ENCODE measurements around the gene KMT2B. TPM values are rescaled to one million over a fixed set of nuclear protein-coding genes. Genes with fewer than 3 reads are reported as not detected.

KMT2B gene
- total RNA-seq, 1 experiment from 2014 or later = 7.4 TPM

DNA sequence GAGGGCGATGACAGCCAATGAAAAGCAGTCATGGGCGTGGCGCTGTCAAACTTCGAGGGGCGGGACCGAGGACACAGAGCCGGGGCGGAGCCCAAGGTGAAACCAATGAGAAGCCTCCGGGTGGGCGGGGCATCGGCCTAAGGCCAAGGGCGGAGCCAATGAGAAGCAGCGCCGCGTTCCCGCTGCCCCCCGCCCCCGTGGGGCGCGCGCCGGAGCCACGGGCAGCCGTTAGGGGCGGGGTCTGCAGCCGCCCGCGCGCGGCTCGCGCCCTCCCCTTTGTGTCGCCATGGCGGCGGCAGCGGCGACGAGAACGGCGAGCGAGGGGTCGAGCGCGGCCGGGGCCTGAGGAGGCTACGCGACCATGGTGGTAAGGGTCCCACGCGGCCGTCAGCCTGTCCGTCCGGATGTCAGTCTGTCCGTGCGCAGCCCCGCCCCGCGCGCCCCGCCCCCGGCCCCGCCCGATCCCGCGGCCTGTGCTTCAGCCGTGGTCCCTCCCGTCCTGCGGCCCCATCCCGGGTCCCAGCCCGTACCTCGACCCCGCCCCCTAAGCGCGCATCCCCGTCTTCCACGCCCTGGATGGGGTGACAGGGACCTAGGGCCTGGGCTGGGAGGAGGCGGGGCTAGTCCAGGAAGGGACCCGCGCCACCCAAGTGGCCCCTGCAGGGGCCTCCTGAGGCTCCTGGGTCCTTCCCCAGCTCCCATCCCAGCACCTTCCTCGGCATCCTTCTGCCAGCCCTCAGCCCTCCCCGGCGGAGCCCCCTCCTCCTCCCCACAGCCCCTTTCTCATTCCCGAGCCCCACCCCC, 57.7 kb downstream of the KMT2B start, which contains the start of gene ARHGAP33:
Gene ARHGAP33, plus strand, starts transcription at position 267 of the 804 bp plus-strand sequence. Its CDS starts 95 bp downstream, at position 362.
- H3K27me3 ChIP-seq (replicated peaks) = no peaks in the 10 kb centered on the region
- H3K36me3 ChIP-seq = peaks cover 36% of the 10 kb centered on the region
- peak within 1 kb of the TSS; percentile 70 for H3K27ac ChIP-seq
- H3K4me1 ChIP-seq (replicated peaks) = peaks cover 13% of the 10 kb centered on the region
- no peaks in the 10 kb centered on the region for H3K9me3 ChIP-seq (replicated peaks)
- peak; percentile 95 to 99 for DNase-seq (ENCODE audit: low read depth in 1 of 2, low spot score in 2 of 2)
- H3K4me3 ChIP-seq = peak within 1 kb of the TSS; percentile 65

DNA sequence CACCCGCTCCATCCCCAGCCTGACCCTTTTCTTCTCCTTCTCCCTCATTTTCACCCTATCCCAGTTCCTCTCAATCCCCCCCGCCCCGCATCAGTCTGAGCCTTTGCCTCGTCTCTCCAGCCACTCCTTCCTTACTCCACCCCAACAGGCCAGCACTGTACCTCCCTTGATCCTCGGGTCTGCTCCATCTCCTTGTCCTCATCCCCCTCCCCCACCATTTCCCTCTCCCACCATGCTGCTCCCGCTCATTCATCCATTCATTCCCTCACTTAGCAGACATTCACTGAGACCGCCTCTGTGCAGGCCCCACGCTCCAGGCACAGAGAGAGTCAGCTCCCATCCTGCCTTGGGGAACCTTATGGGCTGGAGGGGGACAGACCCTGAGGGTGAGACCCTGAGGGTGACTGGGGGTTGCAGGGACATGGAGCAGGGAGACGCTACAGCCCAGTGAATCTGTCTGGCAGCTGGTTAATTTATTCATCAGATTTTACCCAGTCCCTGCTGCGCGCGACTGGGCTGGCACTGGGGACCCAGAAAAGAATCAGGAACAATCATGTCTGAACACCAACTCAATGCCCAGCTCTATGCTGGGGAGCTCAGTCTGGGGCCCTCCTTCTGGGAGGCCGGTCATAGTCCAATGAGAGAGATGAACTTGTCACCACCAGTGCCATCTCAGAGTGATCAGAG, 58.4 kb downstream of the KMT2B start:
- no peaks in the 10 kb centered on the region for H3K27me3 ChIP-seq (replicated peaks)
- H3K36me3 ChIP-seq = peaks cover 38% of the 10 kb centered on the region
- H3K4me1 ChIP-seq (replicated peaks) = peaks cover 13% of the 10 kb centered on the region
- H3K27ac ChIP-seq = no peak overlapping the region
- peak overlapping the region; percentile 65 for H3K4me3 ChIP-seq
- H3K9me3 ChIP-seq (replicated peaks) = no peaks in the 10 kb centered on the region
- no peak for DNase-seq (ENCODE audit: low read depth in 1 of 2, low spot score in 2 of 2)

DNA sequence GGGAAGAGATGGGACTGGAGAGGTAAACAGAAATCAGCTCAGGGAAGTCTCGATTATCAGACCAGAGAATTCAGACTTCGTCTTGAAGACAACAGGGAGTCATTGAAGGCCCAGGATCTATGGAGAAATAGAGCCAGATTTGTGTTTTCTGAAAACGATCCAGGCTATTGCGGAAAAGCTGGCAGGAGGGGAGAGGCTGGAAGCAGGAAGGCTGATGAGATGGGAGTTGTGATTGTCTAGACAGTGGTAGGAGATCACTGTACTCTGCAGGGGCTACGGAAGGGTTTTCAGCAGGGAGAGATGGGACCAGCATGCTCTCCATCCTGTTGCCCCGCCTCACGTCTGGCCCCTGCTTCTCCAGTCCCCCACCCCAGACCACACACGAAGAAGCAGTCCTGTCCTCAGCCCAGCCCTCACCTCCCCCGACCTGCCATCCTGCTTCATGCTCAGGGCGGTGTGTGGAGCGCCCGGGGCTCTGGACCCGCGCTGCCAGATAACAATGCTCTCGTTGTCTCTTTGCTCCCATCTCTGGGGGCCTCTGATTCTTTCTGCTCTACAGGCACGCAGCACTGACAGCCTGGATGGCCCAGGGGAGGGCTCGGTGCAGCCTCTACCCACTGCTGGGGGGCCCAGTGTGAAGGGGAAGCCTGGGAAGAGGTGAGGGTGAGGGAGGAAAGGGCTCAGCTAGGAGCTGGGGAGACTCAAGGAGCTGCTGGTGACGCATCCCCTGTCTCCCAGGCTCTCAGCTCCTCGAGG, 59.5 kb downstream of the KMT2B start:
- H3K27me3 ChIP-seq (replicated peaks) = no peaks in the 10 kb centered on the region
- H3K4me1 ChIP-seq (replicated peaks) = peaks cover 13% of the 10 kb centered on the region
- no peak overlapping the region for H3K4me3 ChIP-seq
- peaks cover 47% of the 10 kb centered on the region for H3K36me3 ChIP-seq
- no peak overlapping the region for H3K27ac ChIP-seq
- DNase-seq (ENCODE audit: low read depth in 1 of 2, low spot score in 2 of 2) = no peak
- no peaks in the 10 kb centered on the region for H3K9me3 ChIP-seq (replicated peaks)

DNA sequence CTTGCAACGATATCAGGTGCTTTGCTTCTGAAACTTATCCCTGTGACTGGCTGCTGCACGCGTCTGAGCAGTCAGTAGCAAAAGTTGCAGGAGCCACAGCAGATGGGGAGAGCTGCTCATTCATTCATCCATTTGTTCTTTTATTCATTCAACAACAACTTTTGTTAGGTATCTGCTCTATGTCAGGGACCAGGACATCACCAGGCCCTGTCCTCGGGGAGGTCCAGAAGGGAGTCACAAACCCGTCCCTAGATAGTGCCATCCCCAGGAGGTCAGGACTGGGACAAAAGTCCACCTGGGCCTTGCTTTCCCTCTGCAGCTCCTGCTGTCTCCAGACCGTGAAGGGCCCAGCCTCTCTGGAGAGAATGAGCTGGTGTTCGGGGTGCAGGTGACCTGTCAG, 60.2 kb downstream of the KMT2B start:
- Histone ChIP-seq H3K4me3 (no peak overlapping the region), H3K27ac (no peak overlapping the region), H3K4me1 (replicated peaks) (peaks cover 13% of the 10 kb centered on the region), H3K27me3 (replicated peaks) (no peaks in the 10 kb centered on the region), H3K9me3 (replicated peaks) (no peaks in the 10 kb centered on the region), H3K36me3 (peaks cover 54% of the 10 kb centered on the region)
- no peak for DNase-seq (ENCODE audit: low read depth in 1 of 2, low spot score in 2 of 2)

DNA sequence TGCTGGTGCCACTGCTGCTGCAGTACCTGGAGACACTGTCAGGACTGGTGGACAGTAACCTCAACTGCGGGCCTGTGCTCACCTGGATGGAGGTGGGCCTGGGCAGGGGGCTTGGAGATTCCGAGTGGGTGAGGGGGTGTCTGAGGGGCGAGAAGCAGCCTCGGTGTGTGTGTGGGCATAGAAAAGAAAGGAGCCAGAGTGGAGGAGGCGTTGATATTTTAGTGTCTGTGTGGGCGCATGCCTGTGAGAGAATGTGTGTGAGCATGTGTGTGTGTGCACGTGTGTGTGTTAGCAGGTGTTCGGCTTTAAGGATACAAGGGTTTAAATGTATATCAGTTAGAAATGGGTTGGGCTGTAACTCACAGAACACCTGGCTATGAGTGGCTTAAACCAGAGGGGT, 61.2 kb downstream of the KMT2B start:
- Histone ChIP-seq H3K4me1 (replicated peaks) (peaks cover 13% of the 10 kb centered on the region), H3K27me3 (replicated peaks) (no peaks in the 10 kb centered on the region), H3K9me3 (replicated peaks) (no peaks in the 10 kb centered on the region), H3K27ac (no peak overlapping the region), H3K36me3 (peaks cover 61% of the 10 kb centered on the region), H3K4me3 (no peak overlapping the region)
- DNase-seq (ENCODE audit: low read depth in 1 of 2, low spot score in 2 of 2) = no peak

DNA sequence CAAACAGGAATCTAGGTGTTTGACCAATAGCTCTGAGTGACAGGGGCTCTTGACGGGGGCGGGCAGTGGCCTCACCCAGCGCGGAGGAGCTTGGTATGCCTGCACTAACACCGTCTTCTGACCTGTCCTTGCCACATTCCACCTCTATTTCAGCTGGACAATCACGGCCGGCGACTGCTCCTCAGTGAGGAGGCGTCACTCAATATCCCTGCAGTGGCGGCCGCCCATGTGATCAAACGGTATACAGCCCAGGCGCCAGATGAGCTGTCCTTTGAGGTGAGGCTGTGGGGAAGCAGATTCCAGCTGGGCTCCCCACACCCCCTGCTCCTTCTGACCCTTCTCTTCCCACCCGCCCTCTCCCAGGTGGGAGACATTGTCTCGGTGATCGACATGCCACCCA, 62.3 kb downstream of the KMT2B start:
- Histone ChIP-seq H3K4me1 (replicated peaks) (peaks cover 13% of the 10 kb centered on the region), H3K27ac (no peak overlapping the region), H3K27me3 (replicated peaks) (no peaks in the 10 kb centered on the region), H3K4me3 (no peak overlapping the region), H3K9me3 (replicated peaks) (no peaks in the 10 kb centered on the region), H3K36me3 (peaks cover 65% of the 10 kb centered on the region)
- DNase-seq (ENCODE audit: low read depth in 1 of 2, low spot score in 2 of 2) = peak in 1 of 2 experiments; percentile 41

DNA sequence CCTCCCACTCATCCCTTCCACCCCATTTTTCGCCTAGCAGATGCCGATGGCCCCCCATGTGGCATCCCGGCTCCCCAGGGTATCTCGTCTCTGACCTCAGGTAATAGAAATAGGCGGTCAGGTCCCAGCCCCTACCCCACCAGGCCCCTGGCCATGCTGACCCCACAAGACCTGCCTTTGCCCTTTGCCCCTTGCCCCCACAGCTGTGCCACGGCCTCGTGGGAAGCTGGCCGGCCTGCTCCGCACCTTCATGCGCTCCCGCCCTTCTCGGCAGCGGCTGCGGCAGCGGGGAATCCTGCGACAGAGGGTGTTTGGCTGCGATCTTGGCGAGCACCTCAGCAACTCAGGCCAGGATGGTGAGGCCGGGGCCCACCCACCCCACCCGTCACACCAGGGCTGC, 62.9 kb downstream of the KMT2B start:
- no peak for DNase-seq (ENCODE audit: low read depth in 1 of 2, low spot score in 2 of 2)
- Histone ChIP-seq H3K4me3 (no peak overlapping the region), H3K27me3 (replicated peaks) (no peaks in the 10 kb centered on the region), H3K36me3 (peaks cover 69% of the 10 kb centered on the region), H3K9me3 (replicated peaks) (no peaks in the 10 kb centered on the region), H3K27ac (no peak overlapping the region), H3K4me1 (replicated peaks) (peaks cover 13% of the 10 kb centered on the region)

DNA sequence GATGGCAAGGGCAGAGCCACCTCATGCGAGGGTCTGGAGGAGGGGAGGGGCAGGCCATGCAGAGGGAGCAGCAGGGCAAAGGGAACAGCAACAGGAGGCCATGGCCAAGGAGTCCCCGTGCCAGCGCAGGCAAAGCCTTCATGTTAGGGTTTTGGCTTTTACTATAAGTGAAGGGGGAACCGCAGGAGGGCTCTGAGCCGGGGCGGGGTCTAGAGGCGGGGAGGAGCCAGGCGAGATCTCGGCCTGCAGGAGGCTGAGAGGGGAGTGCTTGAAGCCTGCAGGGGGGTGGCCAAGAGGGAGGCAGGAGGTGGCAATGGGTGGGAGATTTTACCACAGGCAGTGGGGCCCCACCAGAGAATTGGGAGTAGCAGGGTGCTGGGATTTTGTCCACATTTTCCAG, 63.8 kb downstream of the KMT2B start:
- Histone ChIP-seq H3K27ac (no peak overlapping the region), H3K9me3 (replicated peaks) (no peaks in the 10 kb centered on the region), H3K4me3 (no peak overlapping the region), H3K4me1 (replicated peaks) (peaks cover 7% of the 10 kb centered on the region), H3K36me3 (peaks cover 69% of the 10 kb centered on the region), H3K27me3 (replicated peaks) (no peaks in the 10 kb centered on the region)
- DNase-seq (ENCODE audit: low read depth in 1 of 2, low spot score in 2 of 2) = no peak

DNA sequence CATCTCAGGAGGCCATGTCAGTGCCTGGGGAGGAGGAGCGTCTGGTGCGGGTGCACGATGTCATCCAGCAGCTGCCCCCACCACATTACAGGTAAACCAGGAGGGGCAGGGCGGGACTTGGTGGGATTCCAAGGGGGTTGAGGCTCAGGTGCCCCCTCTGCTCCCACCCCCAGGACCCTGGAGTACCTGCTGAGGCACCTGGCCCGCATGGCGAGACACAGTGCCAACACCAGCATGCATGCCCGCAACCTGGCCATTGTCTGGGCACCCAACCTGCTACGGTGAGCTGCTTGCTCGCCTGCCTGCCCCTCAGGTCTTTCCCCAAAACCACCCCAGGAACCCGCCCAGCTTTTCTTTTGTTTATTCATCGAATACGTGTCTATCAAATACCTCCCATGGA, 64.8 kb downstream of the KMT2B start:
- Histone ChIP-seq H3K36me3 (peaks cover 65% of the 10 kb centered on the region), H3K27ac (no peak overlapping the region), H3K27me3 (replicated peaks) (no peaks in the 10 kb centered on the region), H3K9me3 (replicated peaks) (no peaks in the 10 kb centered on the region), H3K4me1 (replicated peaks) (no peaks in the 10 kb centered on the region), H3K4me3 (no peak overlapping the region)
- peak in 1 of 2 experiments; percentile 40 for DNase-seq (ENCODE audit: low read depth in 1 of 2, low spot score in 2 of 2)

DNA sequence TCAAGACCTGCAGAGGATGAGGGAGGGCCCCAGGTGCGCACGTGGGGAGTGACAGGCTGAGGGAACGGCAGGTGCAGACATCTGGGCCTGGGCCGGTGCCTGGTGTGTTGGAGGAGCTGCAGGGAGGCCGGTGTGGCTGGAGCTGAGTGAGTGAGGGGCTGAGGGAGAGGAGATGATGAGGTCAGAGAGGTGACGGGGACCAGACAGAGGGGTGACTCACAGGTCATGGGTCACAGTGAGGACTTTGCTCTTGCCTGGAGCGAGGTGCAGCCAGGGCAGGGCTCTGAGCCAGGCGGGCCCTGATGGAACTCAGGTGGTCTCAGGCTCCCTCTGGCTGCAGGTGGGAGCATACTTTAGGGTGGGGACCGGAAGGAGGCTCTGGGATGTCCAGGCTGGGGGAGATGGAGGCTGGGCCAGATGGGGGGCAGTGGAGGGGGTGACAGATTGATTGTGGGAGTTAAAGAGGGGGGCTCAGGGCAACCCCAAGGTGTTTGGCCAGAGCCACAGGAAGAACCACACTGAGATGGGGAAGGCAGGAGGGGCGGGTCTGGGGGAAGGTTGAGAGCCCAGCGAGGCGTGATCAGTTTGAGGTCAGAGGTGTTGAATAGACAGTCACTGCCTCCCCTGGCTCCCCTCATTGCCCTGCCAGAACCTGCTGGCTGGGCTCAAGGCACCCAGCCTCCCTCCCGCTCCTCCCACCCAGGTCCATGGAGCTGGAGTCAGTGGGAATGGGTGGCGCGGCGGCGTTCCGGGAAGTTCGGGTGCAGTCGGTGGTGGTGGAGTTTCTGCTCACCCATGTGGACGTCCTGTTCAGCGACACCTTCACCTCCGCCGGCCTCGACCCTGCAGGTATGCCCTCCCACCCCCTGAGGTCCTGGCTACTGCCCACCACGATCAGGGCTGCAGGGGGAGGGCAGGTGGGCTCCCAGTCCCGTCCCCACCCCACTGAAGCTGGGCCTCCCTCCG, 65.9 kb downstream of the KMT2B start:
- no peaks in the 10 kb centered on the region for H3K9me3 ChIP-seq (replicated peaks)
- H3K27ac ChIP-seq = no peak overlapping the region
- no peaks in the 10 kb centered on the region for H3K4me1 ChIP-seq (replicated peaks)
- peak in 1 of 2 experiments; percentile 45 for DNase-seq (ENCODE audit: low read depth in 1 of 2, low spot score in 2 of 2)
- peaks cover 53% of the 10 kb centered on the region for H3K36me3 ChIP-seq
- no peaks in the 10 kb centered on the region for H3K27me3 ChIP-seq (replicated peaks)
- no peak overlapping the region for H3K4me3 ChIP-seq

DNA sequence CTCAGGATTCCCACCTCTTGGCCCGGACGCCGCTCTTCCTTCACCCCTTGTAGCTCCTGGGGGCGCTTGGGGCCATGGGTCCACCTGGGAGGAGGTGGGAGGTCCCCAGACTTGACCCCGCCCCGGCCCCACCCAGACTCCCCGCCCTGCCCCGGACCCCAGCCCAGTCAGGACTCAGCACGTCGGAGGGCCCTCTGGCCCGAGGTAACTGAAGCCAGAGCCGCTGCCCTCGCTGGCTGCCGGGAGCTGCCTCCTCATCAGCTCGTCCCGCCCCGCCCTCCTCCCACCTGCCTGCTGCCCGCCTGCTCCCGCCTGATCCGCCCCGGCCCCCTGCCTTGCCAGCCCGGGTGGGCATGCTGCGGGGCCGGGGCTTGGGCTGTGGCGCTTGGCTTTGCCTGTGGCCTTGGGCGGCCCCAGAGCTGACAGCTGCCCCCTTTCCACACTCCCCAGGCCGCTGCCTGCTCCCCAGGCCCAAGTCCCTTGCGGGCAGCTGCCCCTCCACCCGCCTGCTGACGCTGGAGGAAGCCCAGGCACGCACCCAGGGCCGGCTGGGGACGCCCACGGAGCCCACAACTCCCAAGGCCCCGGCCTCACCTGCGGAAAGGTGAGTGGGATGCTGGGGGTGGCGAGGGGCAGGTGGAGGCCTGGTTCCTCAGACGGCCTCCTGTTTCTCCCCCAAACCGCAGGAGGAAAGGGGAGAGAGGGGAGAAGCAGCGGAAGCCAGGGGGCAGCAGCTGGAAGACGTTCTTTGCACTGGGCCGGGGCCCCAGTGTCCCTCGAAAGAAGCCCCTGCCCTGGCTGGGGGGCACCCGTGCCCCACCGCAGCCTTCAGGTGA, 66.9 kb downstream of the KMT2B start:
- no peak for DNase-seq (ENCODE audit: low read depth in 1 of 2, low spot score in 2 of 2)
- H3K4me1 ChIP-seq (replicated peaks) = no peaks in the 10 kb centered on the region
- H3K27me3 ChIP-seq (replicated peaks) = no peaks in the 10 kb centered on the region
- no peak overlapping the region for H3K4me3 ChIP-seq
- no peaks in the 10 kb centered on the region for H3K9me3 ChIP-seq (replicated peaks)
- peaks cover 45% of the 10 kb centered on the region for H3K36me3 ChIP-seq
- no peak overlapping the region for H3K27ac ChIP-seq

DNA sequence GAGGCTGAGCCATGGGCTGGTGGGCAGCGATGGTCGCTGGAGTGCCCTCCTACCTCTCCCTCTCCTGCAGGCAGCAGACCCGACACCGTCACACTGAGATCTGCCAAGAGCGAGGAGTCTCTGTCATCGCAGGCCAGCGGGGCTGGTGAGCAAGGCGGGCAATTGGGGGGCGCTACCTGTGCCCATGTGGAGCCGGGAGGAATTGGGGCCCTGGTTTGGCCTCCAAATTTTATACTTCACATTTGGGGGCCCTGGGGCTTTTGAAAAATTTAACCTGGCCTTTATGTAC, 67.5 kb downstream of the KMT2B start:
- Histone ChIP-seq H3K9me3 (replicated peaks) (no peaks in the 10 kb centered on the region), H3K36me3 (peaks cover 39% of the 10 kb centered on the region), H3K4me3 (no peak overlapping the region), H3K27me3 (replicated peaks) (no peaks in the 10 kb centered on the region), H3K27ac (no peak overlapping the region), H3K4me1 (replicated peaks) (no peaks in the 10 kb centered on the region)
- DNase-seq (ENCODE audit: low read depth in 1 of 2, low spot score in 2 of 2) = peak in 1 of 2 experiments; percentile 41
